ENCODE data around the gene ALDH1A2.

GRCh38 chr15:57932348-57932747 lies 133.2 kb downstream of the ALDH1A2 start:
- TF ChIP-seq POLR2AphosphoS5 (IDR thresholded peaks at IDR 0.05; ENCODE audit: low read depth, low read length) (no peak), REST (IDR thresholded peaks at IDR 0.05; ENCODE audit: insufficient read depth in 1 of 2, low read depth in 2 of 2, low read length in 2 of 2) (no peak), TAF1 (IDR thresholded peaks at IDR 0.05; ENCODE audit: borderline replicate concordance, insufficient read depth, low read length) (no peak), SIN3A (IDR thresholded peaks at IDR 0.05; ENCODE audit: borderline replicate concordance, insufficient read depth, low read length) (no peak), FOXP2 (optimal IDR thresholded peaks at IDR 0.05; ENCODE audit: borderline replicate concordance, extremely low read depth, extremely low read length, insufficient read depth) (no peak)

Measured in PFSK-1 (cell line).